Measurements from ENCODE around the gene SNAPIN.

- TF ChIP-seq POLR2A (IDR thresholded peaks at IDR 0.05; ENCODE audit: low read length): no peak
- TF ChIP-seq GATA1 (IDR thresholded peaks at IDR 0.05; ENCODE audit: low read depth, low read length): no peak
Observed at GRCh38 chr1:153663211-153663610, 4.7 kb downstream of the SNAPIN start.

Data from erythroblast (primary cell).